Amniotic stem cell (primary cell): ENCODE results near the gene PRKAG2.
"Not testable (repeated sequence)": the region's sequence is repeated elsewhere in the genome, so short reads cannot be mapped to it uniquely, and the experiment has no call there.

Experiments used
- DNase-seq: peaks from one replicate; lab custom pipeline; 2025; lab: John Stamatoyannopoulos, UW

PRKAG2 gene

DNA sequence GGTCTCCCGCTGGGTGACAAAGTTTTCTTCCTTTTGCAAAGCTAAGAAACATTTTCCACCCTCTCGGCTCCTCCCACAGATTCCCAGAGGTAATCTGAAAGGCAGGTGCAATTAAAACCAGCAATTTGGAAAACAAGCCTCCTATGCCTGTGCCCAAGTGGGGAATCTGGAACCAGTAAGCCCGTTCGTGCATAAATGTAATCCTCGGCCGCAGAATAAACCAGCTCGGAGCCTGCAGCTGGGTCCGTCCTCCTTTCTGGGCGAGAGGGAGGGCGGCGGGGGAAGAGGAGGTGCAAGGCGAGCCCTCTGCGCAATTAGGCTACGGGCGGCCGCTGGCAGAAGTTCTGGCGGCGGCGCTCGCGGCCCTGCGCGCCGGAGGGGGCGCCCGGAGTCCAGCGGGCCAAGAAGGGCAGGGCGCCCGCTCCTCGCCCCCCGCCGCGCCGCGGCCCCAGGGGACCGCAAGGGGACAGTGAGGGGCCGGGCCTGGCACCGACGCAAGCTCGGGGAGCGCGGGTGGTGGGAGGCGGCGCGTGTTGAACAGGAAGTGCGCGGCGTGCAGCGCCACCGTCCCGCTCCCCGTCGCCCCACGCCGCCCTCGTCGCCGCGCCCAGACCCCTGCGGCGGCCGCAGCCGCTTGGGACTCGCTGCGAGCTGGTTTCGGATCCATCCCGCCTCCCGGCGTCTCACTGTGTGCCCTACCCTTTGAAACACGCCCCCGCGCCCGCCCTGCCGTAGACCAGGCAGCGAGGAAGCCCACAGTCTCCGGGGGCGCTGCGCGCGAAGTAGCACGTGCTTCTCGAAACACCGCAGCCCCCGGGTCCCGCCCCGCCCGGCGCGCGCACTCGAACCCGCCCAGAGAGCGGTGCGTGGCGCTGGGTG is at the start of gene PRKAG2:
PRKAG2 (minus strand) TSS at position 217 of the 879 bp plus-strand sequence. CDS start 495 bp downstream, outside the sequence.
- DNase-seq: no peak

DNA sequence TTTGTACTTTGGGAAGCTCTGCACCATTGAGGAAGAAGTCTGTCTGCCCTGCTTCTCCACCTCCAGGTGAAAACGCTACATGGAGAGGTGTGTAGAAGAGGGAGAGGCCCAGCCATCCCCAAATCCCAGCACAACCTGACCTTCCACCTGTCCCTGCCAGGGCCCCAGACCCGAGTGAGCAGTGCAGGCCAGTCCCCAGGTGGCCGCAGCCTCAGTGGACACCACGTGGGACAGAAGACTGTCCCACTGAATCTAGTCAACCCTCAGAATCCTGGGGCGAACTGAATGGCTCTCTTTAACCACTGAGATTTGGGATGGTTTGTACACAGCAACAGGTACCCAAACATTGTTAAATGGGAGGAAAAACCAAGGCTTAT is 49.4 kb upstream of the PRKAG2 start:
- no peak for DNase-seq

DNA sequence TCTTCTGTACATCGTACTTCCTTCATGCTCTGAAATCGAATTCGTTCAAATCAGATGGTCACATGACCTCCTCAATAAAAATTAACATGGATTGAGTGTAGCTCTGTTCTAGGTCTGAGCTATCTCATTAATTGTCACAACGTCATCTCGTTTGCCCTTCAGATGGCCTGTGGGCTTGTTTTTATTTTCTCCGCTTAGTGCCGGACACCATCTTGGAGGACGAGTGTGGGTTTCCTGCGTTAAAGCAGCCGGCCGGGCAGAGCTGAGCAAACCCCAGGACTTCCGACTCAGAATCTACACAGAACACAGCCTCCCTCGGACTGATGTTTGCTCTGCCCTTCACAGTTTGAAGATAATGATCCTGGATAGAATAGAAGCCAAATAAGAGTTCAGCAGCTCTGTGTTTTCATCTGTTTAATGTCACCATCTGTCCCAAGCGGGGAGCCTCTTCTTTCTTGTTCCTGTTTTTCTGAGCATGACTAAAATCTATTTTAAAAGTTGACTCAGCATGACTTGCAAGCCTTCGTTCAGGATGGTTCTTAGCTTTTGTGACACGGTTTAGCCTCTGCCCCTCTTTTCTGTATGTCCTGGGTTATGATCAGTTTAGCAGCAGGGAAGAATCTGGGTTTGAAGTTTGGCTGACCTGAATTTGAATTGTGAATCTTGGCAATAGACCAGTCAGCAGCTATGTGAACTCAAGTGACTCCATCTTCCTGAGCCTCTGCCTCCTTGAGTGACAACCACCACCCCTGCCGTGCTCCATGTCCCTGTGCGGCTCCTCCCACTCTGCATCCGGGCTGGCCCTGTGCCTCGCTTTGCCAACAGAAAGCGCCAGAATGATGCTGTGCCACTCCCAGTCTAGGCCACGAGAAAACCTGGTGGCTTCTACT is 48.8 kb upstream of the PRKAG2 start:
- DNase-seq: no peak

DNA sequence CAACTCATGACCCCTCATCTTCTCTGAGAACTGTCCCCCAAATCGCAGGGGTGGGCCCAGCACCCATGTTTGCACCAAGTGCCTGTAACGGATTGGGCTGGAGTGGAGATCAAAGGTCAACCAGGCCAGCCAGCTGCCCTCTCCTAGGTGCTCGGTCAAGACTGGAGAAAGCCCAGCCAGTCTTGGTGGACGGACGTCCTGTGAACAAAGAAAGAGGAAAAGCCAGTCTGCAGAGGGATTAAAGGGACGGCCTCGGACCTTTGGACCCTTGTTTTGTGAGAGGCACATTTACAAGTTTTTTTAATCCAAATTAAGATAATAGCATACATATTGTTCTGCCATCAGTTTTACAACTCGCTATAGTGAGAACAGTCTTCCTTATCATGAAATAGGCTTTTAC is 47.6 kb upstream of the PRKAG2 start:
- DNase-seq: no peak

DNA sequence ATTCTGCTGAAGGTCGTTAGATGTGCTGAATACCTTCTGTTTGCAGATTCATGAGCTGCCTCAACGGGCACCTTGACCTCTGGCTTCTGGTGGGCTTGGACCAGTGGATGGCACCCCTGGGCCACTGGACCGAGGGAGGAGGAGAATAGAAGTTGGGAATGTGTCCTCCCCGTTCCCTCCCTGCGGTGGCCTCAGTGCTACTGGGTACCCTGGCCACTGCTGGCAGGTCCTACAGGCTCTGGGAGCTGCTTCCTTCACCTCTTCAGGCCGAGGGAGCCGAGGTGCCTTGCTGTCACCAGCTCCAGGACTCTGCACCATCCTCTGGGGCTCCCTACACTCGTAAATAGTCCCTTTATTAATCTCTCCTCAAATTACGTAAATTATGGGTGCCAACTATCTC is 47.1 kb upstream of the PRKAG2 start:
- DNase-seq: no peak

DNA sequence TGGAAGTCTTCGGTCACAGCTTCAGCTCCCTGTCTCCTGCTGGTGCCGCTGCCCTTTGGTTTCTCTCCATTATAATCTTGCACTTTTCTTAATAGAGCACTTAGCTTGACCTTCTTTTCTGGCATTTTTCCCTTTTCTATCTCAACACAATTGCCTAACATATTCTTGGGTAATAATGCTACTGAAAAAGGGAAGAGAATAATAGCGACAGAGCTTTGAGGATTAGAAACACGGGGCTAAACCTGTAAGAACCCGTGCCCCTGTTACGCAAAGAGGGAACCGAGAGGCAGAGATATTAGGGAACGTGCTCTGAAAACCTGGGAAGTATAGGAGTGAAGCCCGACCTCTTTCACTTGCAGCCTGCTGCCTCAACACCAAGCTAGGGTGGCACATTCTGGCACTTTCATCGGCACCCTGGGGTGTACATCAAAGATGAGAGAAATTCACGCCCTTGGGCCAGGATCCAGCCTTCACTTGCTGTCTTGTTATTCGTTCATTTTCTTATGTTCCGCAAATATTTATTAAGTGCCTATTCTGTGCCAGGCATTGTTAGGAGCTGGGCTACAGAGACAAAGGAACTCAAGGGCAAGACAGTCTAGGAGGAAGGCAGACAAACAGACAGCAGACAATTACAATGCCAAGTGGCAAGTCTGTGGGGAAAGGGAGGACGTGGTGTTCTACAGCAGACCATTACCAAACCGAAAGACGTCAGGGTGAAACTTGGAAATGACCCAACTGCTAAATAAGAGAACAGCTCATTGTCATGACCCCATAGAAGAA is 46.4 kb upstream of the PRKAG2 start:
- no peak for DNase-seq

DNA sequence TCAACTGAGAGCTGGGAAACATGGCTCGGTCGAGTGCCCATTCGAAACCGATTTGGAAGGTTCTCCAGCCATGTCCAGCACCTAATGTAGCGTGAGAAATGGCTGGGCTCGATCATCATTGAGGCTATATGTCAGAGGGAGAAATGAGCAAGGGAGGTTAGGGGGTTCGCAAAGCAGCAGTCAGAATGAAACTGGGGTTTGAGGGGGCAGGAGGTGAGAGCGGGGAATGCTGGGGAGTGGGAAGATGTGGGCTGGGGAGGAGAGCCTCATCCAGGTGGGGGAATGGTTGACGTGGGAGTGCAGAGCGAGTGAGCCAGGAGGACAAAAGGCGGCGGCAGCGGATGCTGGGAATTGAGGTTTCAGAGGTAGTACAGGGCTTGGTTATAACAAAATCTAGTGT is 44.5 kb upstream of the PRKAG2 start:
- DNase-seq: no peak

DNA sequence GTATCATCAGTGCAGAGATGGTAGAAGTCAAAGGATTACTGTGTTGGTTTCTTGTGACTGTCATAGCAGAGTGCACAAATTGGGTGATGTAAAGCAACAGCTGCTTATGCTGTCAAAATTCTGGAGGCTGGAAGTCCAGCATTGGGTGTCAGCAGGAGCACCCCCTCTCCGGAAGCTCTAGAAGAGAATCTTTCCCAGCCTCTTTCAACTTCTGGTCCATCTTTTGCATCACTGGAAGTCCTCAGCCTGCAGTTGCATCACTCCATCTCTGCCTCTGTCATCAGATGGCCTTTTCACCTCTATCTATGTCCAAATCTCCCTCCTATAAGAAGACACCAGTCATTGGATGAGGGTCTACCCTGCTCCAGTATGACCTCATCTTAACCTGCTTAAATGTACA is 43.6 kb upstream of the PRKAG2 start:
- no peak for DNase-seq

DNA sequence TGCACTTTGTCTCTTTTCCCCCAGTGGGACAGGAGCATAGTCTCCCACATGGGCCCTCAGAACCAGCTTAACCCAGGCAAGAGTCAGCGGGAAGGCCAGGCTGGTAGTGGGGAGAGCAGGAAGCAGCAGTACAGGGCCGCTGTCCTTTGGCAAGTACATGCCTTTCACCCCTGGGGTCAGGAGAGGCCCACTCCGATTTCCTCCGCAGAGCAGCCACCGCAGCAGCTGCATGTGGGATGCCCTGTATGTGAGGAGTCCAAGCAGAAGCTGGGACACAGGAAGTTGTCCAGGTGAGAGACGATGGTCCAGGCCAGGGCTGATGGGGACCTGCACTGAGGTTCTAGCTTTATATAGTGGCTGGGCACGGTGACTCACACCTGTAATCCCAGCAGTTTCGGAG is 42.7 kb upstream of the PRKAG2 start:
- DNase-seq: no peak

DNA sequence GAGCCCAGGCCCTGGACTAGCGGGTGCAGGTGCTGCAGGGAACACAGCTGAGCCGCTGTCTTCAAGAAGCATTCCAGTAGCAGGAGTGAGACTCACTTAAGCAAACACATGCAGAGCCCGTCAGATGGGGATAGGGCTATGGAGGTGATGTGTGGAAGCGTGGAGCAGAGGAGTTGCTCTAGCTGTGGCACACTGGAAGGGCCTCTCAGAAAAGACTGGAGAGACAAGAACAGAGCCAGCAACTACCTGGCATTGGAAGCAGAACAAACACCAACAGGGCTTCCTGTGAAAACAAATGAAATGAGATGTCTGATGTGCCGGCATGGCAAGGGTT is 41.6 kb upstream of the PRKAG2 start:
- no peak for DNase-seq

DNA sequence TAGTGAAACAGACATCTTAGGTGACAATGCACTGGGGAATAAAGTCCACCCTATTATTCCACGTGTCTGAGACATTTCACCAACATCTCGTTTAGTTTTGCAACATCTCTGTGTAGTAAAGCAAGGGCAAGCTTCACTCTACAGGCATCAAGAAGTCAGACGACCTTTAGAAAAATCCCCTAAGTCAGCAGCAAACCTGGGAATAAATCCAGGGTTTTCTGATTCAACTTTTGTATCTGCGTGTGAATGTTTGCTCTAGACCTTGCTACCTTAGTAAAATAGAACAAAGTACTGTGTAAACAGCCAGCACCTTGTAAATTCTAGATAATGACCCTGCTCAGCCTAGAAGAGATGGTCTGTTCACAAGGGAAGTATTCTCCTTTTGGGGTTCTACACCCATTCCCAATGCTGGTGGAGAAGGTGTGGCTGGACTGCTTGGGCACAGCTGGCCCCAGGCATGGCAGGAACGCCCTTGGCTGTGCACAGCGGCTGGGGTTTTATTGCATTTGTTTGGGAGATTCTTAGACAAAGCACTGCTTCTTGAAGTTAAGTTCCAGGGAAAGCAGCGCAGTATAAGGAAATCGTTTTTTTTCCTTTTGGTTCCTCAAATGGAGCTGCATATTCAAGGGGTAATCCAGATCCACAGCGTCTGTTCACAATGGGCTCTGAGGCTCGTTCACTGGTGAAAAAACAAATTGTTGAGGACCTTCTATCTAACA is 41.0 kb upstream of the PRKAG2 start:
- DNase-seq: no peak

DNA sequence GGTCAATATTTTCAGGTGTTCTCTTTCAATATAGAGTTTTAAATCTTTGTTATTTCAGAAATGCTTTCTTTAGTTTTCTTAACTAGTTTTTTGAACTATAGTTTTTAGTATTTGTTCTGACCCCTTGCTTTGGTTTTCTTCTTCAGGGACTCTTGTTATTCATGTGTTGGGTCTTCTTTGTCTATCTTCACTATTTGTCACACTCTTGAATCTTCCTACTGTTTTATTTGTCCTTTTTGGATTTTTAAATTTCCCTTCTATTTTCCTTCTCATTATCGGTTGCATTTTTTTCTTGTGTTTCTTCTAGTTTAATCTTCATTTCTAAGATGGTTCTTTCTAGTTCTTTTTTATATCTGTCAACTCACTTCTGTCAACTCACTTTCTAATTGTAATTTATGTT is 37.1 kb upstream of the PRKAG2 start:
- DNase-seq: no peak

DNA sequence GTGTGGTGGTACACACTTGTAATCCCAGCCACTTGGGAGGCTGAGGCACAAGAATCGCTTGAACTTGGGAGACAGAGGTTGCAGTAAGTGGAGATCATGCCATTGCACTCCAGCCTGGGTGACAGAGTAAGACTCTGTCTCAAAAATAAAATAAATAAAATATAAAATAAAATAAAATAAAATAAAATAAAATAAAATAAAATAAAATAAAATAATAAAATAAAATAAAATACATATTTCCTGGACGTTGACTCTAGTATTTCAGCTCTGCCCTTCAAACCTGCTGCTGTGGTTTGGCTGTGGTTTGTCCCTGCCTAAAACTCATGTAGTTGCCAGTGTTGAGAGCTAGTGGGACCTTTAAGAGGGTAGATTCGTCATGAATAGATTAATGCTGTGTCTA is 33.7 kb upstream of the PRKAG2 start:
- not testable (repeated sequence) for DNase-seq

DNA sequence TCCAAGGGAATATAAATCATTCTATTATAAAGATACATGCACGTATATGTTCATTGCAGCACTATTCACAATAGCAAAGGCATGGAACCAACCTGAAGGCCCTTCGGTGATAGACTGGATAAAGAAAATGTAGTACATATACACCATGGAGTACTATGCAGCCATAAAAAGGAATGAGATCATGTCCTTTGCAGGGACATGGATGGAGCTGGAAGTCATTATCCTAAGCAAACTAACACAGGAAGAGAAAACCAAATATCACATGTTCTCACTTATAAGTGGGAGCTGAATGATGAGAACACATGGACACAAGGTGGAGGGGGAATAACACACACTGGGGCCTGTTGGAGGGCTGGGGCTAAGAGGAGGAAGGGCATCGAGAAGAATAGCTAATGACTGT is 30.2 kb upstream of the PRKAG2 start:
- DNase-seq: not testable (repeated sequence)

DNA sequence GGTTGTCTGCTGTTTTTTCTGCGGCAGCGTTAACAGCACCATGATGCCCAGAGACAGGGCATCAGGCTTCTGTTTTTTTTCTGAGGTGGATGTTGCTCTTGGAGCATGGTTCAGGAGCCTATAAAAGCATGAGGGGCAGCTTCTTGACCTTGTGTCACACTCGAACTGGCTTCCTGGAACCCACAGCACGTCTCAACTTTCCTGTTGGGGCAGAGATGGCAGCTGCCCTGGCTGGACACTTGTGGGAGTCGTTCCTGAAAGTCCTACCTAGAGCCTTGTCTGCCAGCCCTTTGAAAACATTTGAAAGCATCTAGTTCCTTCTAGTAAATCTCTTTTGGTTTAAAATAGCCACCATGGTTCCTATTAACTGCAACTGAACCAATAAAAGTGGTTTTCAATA is 28.9 kb upstream of the PRKAG2 start:
- no peak for DNase-seq

DNA sequence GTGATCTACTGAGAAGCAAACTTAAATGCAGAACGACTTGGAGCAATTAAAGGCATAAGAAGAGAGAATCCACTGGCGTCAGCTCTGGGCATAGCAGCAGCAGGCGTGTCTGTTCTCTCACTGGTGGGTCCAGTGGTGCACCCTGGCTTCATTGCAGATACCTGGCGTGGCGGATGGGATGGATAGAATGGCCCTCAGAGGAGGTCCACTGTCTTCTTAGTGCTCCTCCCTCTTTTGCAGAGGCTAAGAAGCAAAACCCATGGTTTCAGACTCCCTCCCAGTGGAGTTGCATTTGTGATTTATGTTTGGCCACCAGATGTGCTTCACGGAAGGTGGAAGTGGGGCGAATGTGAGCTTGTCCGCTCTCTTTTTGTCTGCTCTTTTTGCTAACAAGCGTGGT is 28.4 kb upstream of the PRKAG2 start:
- DNase-seq: no peak

DNA sequence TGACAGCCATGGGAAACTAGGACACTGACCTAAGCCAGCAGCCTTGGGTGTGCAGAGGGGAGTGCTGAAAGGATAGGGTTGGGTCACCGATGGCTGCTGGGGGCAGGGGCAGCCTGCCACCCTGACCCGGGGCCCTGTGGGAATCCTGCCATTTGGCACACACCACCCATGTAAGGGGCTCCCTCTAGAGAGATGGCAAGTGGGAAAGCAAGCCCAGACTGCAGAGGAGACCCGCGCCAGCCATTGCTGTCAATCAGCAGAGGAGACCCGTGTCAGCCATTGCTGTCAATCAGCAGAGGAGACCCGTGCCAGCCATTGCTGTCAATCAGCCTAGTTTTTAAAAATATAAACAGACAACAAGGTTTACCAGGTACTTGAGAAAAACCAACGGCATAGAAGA is 27.4 kb upstream of the PRKAG2 start:
- no peak for DNase-seq

DNA sequence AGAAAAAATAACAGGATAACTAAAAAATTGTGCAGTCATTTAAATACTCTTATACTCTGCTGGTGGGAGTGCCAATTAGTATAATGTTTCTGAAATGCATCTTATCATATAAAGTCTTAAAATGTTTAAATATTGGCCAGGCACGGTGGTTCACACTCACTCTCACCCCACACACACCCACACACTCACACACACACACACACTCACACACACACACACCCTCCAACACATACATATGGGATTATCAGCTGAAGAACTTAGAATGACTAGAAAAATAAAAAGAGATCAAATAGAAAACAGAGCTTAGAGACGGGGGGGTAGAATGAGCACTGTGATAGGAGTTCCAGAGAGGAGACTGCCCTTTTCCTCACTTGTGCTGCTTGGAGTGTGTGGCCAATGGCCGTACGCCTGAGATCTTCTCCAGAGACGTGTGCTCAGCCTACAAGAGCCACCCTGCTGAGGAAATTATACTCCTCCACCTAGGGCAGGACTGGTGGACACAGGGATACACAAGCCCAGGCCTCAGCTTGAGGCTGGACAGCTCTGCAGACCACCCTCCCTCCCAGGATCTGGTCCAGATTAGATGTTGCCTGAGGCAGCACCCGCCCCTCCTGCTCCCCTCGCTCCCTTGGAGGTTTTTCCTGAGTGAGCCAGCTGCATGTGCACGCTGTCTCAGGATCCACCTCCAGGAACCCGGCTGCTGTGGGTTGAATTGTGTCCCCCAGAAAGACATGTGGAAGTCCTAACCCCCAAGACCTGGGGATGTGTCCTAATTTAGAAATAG is 26.5 kb upstream of the PRKAG2 start:
- no peak for DNase-seq

DNA sequence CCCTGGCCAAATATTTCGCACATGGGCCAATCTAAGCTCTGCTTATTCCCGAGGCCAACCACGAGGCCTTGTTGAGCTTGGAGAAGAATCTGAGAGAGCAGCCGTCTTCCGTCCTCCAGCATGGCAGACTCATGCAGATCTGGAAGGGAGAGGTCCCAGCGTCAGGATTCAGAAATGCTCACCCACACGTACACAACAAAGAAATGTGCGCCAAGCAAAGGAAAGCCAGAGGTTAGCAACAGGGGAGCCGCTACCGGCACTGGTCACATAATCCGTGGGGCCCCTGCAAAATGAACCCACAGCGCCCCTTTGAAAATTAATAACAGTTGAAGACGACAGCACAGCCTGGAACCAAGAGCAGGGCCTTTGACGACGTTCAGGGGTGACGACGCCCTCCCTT is 25.4 kb upstream of the PRKAG2 start:
- no peak for DNase-seq

DNA sequence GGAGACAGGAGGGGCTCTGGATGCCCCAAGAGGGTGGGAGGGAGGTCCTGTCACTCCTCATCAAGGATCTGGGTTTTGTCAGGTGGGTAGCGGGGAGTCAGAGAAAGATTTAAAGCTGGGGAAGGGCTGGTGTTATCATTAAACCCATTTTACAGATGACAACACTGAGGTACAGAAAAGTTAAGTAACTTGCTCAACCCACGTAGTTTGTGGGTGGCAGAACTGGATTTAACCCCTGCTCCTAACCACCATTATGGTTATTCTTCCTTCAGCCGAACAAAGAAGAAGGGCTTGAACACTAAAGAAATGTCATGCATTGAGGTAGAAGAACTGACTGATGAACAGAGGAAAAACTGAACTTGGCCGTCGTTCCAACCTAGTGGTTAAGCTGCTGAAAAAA is 24.9 kb upstream of the PRKAG2 start:
- no peak for DNase-seq

DNA sequence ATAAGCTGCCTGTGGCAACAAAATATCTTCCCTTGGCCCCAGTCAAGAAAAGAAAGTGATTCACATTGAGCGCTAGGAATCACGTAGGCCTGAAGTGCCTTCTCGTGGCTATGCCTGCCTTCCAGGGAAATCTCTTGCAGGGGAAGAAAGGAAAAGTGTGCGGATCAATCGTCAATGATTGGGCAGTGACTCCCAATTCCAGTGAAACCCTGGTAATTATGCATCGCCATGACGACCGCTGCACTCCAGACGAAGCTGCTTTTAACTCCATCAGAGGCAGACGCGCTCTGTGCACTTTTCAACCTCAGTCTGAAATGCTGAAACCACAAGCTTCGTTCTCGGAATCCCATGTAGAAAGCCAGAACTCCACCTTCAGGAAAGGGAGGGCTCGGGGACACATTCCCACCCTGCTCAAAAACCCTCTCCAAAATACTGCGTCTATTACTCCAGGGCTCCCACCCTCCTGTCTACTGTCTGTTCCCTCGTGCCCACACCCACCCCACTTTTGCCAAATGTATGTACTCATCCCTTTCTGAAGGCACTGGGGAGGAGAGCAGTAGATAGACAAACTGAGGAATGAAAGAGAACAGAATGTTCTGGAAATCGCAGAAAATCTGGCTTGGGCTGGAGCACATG is 24.2 kb upstream of the PRKAG2 start:
- no peak for DNase-seq
